Measurements from ENCODE around the gene TBC1D9.

TBC1D9 gene

GRCh38 chr4:140675599-140676231, 80.5 kb downstream of the TBC1D9 start:
- Histone ChIP-seq H3K4me2 (ENCODE audit: low read depth, low read length, poor library complexity, severe bottlenecking) (no peak overlapping the region), H3K79me2 (ENCODE audit: insufficient read depth, low read length) (no peaks in the 10 kb centered on the region), H3F3A (ENCODE audit: insufficient read depth) (no peaks in the 10 kb centered on the region), H3K9me3 (ENCODE audit: insufficient read depth, low read length) (no peaks in the 10 kb centered on the region), H3K9ac (ENCODE audit: low read length) (no peak overlapping the region), H3K4me3 (ENCODE audit: insufficient read depth, low read length, poor library complexity, severe bottlenecking) (no peak overlapping the region), H4K20me1 (ENCODE audit: low read depth, low read length) (no peaks in the 10 kb centered on the region), H3K27ac (ENCODE audit: low read depth, low read length) (no peak overlapping the region), H3K9me2 (replicated peaks; ENCODE audit: insufficient read depth, low read length) (no peaks in the 10 kb centered on the region), H3K36me3 (ENCODE audit: low read length) (no peaks in the 10 kb centered on the region), H3K27me3 (ENCODE audit: low read length) (no peaks in the 10 kb centered on the region), H2AFZ (ENCODE audit: low read depth, low read length, severe bottlenecking) (no peak overlapping the region)
- TF ChIP-seq EZH2phosphoT487 (conservative IDR thresholded peaks at IDR 0.05; ENCODE audit: low read length) (no peak), CTCF (IDR thresholded peaks at IDR 0.05; ENCODE audit: insufficient read depth, low read length, poor library complexity, severe bottlenecking) (no peak)

GRCh38 chr4:140673729-140674128, 82.5 kb downstream of the TBC1D9 start:
- Histone ChIP-seq H3K4me3 (ENCODE audit: insufficient read depth, low read length, poor library complexity, severe bottlenecking) (no peak overlapping the region), H3K9ac (ENCODE audit: low read length) (no peak overlapping the region), H2AFZ (ENCODE audit: low read depth, low read length, severe bottlenecking) (no peak overlapping the region), H4K20me1 (ENCODE audit: low read depth, low read length) (no peaks in the 10 kb centered on the region), H3K9me2 (replicated peaks; ENCODE audit: insufficient read depth, low read length) (no peaks in the 10 kb centered on the region), H3K4me2 (ENCODE audit: low read depth, low read length, poor library complexity, severe bottlenecking) (no peak overlapping the region), H3K79me2 (ENCODE audit: insufficient read depth, low read length) (no peaks in the 10 kb centered on the region), H3K36me3 (ENCODE audit: low read length) (no peaks in the 10 kb centered on the region), H3F3A (ENCODE audit: insufficient read depth) (no peaks in the 10 kb centered on the region), H3K27me3 (ENCODE audit: low read length) (no peaks in the 10 kb centered on the region), H3K9me3 (ENCODE audit: insufficient read depth, low read length) (no peaks in the 10 kb centered on the region), H3K27ac (ENCODE audit: low read depth, low read length) (no peak overlapping the region)
- no peak for TF ChIP-seq CTCF (IDR thresholded peaks at IDR 0.05; ENCODE audit: insufficient read depth, low read length, poor library complexity, severe bottlenecking)
- no peak for TF ChIP-seq EZH2phosphoT487 (conservative IDR thresholded peaks at IDR 0.05; ENCODE audit: low read length)

- H3F3A ChIP-seq (ENCODE audit: insufficient read depth), result no peaks in the 10 kb centered on the region
- no peaks in the 10 kb centered on the region for H3K79me2 ChIP-seq (ENCODE audit: insufficient read depth, low read length)
- no peak overlapping the region for H3K4me3 ChIP-seq (ENCODE audit: insufficient read depth, low read length, poor library complexity, severe bottlenecking)
- TF ChIP-seq EZH2phosphoT487 (conservative IDR thresholded peaks at IDR 0.05; ENCODE audit: low read length), result no peak
- no peak for TF ChIP-seq CTCF (IDR thresholded peaks at IDR 0.05; ENCODE audit: insufficient read depth, low read length, poor library complexity, severe bottlenecking)
- no peak overlapping the region for H3K4me2 ChIP-seq (ENCODE audit: low read depth, low read length, poor library complexity, severe bottlenecking)
- no peak overlapping the region for H3K9ac ChIP-seq (ENCODE audit: low read length)
- H3K9me3 ChIP-seq (ENCODE audit: insufficient read depth, low read length), result no peaks in the 10 kb centered on the region
- no peaks in the 10 kb centered on the region for H3K36me3 ChIP-seq (ENCODE audit: low read length)
- H4K20me1 ChIP-seq (ENCODE audit: low read depth, low read length), result no peaks in the 10 kb centered on the region
- H2AFZ ChIP-seq (ENCODE audit: low read depth, low read length, severe bottlenecking), result no peak overlapping the region
- no peaks in the 10 kb centered on the region for H3K27me3 ChIP-seq (ENCODE audit: low read length)
- H3K27ac ChIP-seq (ENCODE audit: low read depth, low read length), result no peak overlapping the region
- H3K9me2 ChIP-seq (replicated peaks; ENCODE audit: insufficient read depth, low read length), result no peaks in the 10 kb centered on the region
Measured at GRCh38 chr4:140672416-140672815, 83.8 kb downstream of the TBC1D9 start.

Measured in SU-DHL-6 (cell line).